ENCODE measurements around the gene OR6K3.
"Not testable (repeated sequence)": the region's sequence is repeated elsewhere in the genome, so short reads cannot be mapped to it uniquely, and the experiment has no call there.

The OR6K3 gene

GRCh38 chr1:158706096-158706495 lies 14.4 kb downstream of the OR6K3 start:
- TF ChIP-seq CTCF (IDR thresholded peaks at IDR 0.05; ENCODE audit: extremely low read depth, missing control alignments) = no peak
- DNase-seq (ENCODE audit: low spot score) = no peak

DNA sequence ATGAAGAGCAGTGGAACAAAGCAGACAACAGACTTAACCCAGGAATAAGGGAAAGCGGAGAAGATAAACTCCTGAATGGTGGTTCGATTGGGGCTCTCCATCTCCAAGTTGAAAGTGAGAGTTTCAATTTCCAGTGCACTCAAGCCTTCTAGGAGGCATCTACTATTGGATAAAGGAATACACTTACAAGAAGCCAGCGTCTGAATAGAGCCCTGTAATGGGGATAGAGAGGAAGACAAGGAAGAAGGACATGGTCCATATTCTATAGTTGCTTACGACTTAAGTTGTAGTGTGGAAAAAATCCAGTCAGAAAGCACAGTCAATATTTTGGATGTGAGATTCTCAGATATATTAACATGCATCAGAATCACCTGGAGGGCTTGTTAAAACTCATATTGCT lies 20.0 kb downstream of the OR6K3 start, which contains the start of gene OR6K2:
Gene OR6K2 (minus strand): TSS at position 101 of the 400 bp plus-strand sequence. CDS start 0 bp downstream, at position 101.
- no peak for TF ChIP-seq CTCF (IDR thresholded peaks at IDR 0.05; ENCODE audit: extremely low read depth, missing control alignments)
- no peak for DNase-seq (ENCODE audit: low spot score)

DNA sequence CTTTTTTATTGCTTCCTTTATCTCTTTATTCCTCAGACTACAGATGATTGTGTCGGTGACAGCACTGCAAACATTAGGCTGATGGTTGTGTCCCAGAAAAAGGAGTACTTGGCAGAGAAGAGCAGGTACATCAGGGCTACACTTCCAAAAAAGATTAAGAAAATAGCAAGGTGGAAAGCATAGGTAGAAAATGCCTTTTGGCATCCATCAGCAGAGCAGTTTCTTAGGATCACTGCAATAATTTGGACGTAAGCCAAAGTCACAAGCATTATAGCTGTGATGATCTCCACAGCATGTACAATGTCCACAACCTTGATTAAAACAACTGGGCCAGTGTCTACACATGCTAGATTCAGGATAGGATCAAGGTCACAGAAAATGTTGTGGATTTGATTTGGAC lies 25.9 kb downstream of the OR6K3 start:
- no peak for TF ChIP-seq CTCF (IDR thresholded peaks at IDR 0.05; ENCODE audit: extremely low read depth, missing control alignments)
- no peak for DNase-seq (ENCODE audit: low spot score)

GRCh38 chr1:158692356-158692755 lies 28.2 kb downstream of the OR6K3 start:
- no peak for TF ChIP-seq CTCF (IDR thresholded peaks at IDR 0.05; ENCODE audit: extremely low read depth, missing control alignments)
- no peak for DNase-seq (ENCODE audit: low spot score)

DNA sequence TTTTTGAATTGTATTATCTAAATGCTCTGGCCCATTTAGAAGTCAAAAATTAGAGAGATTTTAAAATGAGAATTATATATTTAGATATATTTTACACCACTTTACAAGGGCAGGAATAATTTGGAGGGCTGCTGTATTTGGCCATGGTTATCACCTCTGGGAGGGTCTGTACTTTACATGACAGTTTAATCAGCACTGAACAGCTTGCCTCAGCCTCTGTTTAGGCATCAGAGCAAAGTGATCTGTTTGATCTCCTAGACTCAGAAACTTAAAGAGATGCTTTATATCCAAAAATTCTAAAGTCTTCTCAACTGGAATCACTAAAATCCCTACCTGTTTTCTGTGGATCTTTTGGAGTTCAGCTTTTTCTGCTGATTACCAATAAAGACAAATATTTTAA lies 28.6 kb downstream of the OR6K3 start:
- no peak for DNase-seq (ENCODE audit: low spot score)
- no peak for TF ChIP-seq CTCF (IDR thresholded peaks at IDR 0.05; ENCODE audit: extremely low read depth, missing control alignments)

GRCh38 chr1:158691149-158691548 lies 29.4 kb downstream of the OR6K3 start:
- not testable (repeated sequence) for DNase-seq (ENCODE audit: low spot score)

DNA sequence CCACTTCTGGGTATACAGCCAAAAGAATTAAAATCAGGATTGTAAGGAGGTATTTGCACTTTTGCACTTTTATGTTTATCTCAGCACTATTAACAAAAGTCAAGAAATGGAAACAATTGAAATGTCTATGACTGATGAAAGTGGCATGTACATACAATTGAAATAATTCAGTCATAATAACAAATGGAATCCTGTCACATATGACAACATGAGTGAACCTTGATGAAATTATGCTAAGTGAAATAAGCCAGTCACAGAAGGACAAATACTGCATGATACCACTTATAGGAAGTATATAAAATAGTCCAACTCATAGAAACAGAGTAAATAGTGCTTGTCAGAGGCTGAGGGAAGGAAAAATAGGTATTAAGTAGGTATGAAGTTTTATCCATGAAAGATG lies 30.6 kb downstream of the OR6K3 start:
- no peak for TF ChIP-seq CTCF (IDR thresholded peaks at IDR 0.05; ENCODE audit: extremely low read depth, missing control alignments)
- DNase-seq (ENCODE audit: low spot score) = no peak

DNA sequence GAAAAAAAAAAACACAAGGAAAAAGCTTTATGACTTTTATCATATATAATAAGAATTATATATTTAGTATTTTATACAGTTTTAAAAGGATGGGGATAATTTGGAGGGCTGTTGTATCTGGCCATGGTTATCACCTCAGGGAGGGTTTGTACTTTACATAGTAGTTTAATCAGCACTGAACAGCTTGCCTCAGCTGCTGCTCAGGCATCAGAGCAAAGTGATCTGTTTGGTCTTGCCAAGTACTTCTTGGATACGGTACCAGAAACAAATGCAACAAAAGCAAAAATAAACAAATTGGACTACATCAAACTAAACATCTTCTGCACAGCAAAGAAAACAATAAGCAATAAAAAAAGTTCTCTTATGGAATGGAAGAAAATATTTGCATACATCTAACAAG lies 31.4 kb downstream of the OR6K3 start:
- TF ChIP-seq CTCF (IDR thresholded peaks at IDR 0.05; ENCODE audit: extremely low read depth, missing control alignments) = no peak
- no peak for DNase-seq (ENCODE audit: low spot score)

- DNase-seq (ENCODE audit: low spot score) = not testable (repeated sequence)
Observed at GRCh38 chr1:158688343-158688742, 32.2 kb downstream of the OR6K3 start.

Data from GM20000 (cell line).